Caco-2 (cell line): Measurements from ENCODE around the gene GPR142. TPM values are rescaled to one million over a fixed set of nuclear protein-coding genes. Genes with fewer than 3 reads are reported as not detected.

Source experiments
- BruUV-seq: library from RNA; stranded (reverse); fragments of 400-500 nt; replicated peaks from 2 replicates; lab custom pipeline; 2021; lab: Mats Ljungman, UMichigan
- CTCF ChIA-PET: fragments of 300-600 bp; sonication (Branson Sonifier 250); formaldehyde crosslinking; loops from one replicate; lab custom pipeline; 2022; ENCODE audit warnings: antibody characterized with exemption; lab: Charles Lee
- POLR2A ChIA-PET: fragments of 300-600 bp; sonication (Branson Sonifier 250); formaldehyde crosslinking; loops from one replicate; lab custom pipeline; 2022; ENCODE audit warnings: antibody characterized with exemption; lab: Charles Lee
- DNase-seq, 2 experiments: peaks; one replicate each; pipeline versions ENCODE4 v3.0.0 to v3.0.0-alpha.2; 2020 to 2022
- H3K27me3 ChIP-seq: replicated peaks from 2 replicates; pipeline ENCODE4 v1.6.0; 2011; ENCODE audit warnings: low read length; ENCODE audit not compliant: control insufficient read depth, insufficient read depth
- H3K36me3 ChIP-seq: 2 replicates; pipeline ENCODE4 v1.5.1; 2011; ENCODE audit warnings: low read length; ENCODE audit not compliant: control insufficient read depth, insufficient read depth
- H3K4me1 ChIP-seq: fragments of 250-450 bp; sonication (Bioruptor Pico); 2 replicates; pipeline ENCODE4 v1.5.1; 2020; ENCODE audit warnings: mild to moderate bottlenecking
- H3K4me3 ChIP-seq: 2 replicates; pipeline ENCODE4 v1.5.1; 2011; ENCODE audit warnings: low read depth, mild to moderate bottlenecking, control low read depth, low read length
- H3K9me3 ChIP-seq: fragments of 250-450 bp; sonication (Bioruptor Pico); 2 replicates; pipeline ENCODE4 v1.5.1; 2020; ENCODE audit warnings: mild to moderate bottlenecking, moderate library complexity
- H3K27ac Mint-ChIP-seq: one replicate; pipeline ENCODE4 v1.8.0; 2022; ENCODE audit warnings: mixed read lengths; ENCODE audit not compliant: unreplicated experiment
- H3K27me3 Mint-ChIP-seq: one replicate; pipeline ENCODE4 v1.8.0; 2022; ENCODE audit warnings: mixed read lengths; ENCODE audit not compliant: insufficient read depth, unreplicated experiment
- H3K36me3 Mint-ChIP-seq: one replicate; pipeline ENCODE4 v1.8.0; 2022; ENCODE audit warnings: mild to moderate bottlenecking, mixed read lengths; ENCODE audit not compliant: insufficient read depth, unreplicated experiment
- H3K4me1 Mint-ChIP-seq: one replicate; pipeline ENCODE4 v1.8.0; 2022; ENCODE audit warnings: low read depth, mixed read lengths; ENCODE audit not compliant: unreplicated experiment
- H3K4me3 Mint-ChIP-seq: one replicate; pipeline ENCODE4 v1.8.0; 2022; ENCODE audit warnings: mild to moderate bottlenecking, moderate library complexity, mixed read lengths; ENCODE audit not compliant: unreplicated experiment
- H3K9me3 Mint-ChIP-seq: one replicate; pipeline ENCODE4 v1.8.0; 2022; ENCODE audit warnings: mixed read lengths; ENCODE audit not compliant: unreplicated experiment
- intact Hi-C: fragments of 100-400 bp; cut with micrococcal nuclease; formaldehyde crosslinking; loops from one replicate; pipeline ENCODE4 v1.10.0; 2022; ENCODE audit not compliant: unreplicated experiment
- total RNA-seq: library from RNA; stranded (reverse); gene quantifications from 2 replicates; pipeline ENCODE4 v1.2.3, GENCODE V29; 2022
- TF ChIP-seq, protein P1 (sequence below), 2 experiments: fragments of 200-600 bp in 1 of 2; IDR thresholded peaks; 1 replicate in 1 of 2; 2 replicates in 1 of 2; pipeline versions ENCODE4 v1.5.1 to v1.8.0; 2011 to 2022; ENCODE audit warnings: antibody characterized with exemption in 1 of 2, control low read depth in 1 of 2, inconsistent platforms in 1 of 2, low read depth in 1 of 2, low read length in 1 of 2, mild to moderate bottlenecking in 1 of 2, moderate library complexity in 1 of 2; ENCODE audit not compliant: insufficient read depth in 1 of 2, severe bottlenecking in 1 of 2, unreplicated experiment in 1 of 2

Gene GPR142
- total RNA-seq, 1 experiment from 2014 or later, result not detected

DNA sequence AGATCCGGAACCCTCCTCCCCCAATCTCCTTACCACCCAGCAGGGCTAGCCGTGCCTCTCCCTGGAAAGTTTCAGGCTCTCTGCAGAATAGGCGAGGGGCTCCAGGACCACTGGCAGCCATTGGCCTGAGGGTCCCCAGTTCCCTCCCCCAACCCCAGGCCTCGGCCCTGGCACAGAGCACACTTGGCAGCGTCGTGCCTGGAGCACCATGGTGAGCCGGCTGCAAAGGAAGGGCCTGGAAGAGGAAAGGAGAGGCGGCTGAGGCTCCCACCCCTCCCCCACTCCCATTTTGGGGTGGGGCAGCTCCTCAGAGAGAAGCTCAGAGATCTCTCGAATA lies 5.3 kb upstream of the GPR142 start:
- Histone ChIP-seq H3K9me3 (no peaks in the 10 kb centered on the region), H3K4me3 (no peak overlapping the region), H3K27me3 (no peaks in the 10 kb centered on the region; the same call in 1 of the 2 replicates), H3K36me3 (no peaks in the 10 kb centered on the region), H3K4me1 (no peaks in the 10 kb centered on the region)
- H3K27ac Mint-ChIP-seq, result no peak overlapping the region
- POLR2A ChIA-PET, result no interaction called here
- H3K4me3 Mint-ChIP-seq, result no peak overlapping the region
- intact Hi-C loops, result loop anchor here (10.0 kb wide), 1 partner anchor 147 kb away; the partner anchor contains the start of gene TTYH2
- TF ChIP-seq, protein P1, sequence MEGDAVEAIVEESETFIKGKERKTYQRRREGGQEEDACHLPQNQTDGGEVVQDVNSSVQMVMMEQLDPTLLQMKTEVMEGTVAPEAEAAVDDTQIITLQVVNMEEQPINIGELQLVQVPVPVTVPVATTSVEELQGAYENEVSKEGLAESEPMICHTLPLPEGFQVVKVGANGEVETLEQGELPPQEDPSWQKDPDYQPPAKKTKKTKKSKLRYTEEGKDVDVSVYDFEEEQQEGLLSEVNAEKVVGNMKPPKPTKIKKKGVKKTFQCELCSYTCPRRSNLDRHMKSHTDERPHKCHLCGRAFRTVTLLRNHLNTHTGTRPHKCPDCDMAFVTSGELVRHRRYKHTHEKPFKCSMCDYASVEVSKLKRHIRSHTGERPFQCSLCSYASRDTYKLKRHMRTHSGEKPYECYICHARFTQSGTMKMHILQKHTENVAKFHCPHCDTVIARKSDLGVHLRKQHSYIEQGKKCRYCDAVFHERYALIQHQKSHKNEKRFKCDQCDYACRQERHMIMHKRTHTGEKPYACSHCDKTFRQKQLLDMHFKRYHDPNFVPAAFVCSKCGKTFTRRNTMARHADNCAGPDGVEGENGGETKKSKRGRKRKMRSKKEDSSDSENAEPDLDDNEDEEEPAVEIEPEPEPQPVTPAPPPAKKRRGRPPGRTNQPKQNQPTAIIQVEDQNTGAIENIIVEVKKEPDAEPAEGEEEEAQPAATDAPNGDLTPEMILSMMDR (IDR thresholded peaks at IDR 0.05; ENCODE audit: insufficient read depth in 1 of 2, low read depth in 1 of 2, low read length in 1 of 2, severe bottlenecking in 1 of 2, unreplicated experiment in 1 of 2), result no peak
- H3K4me1 Mint-ChIP-seq, result no peaks in the 10 kb centered on the region
- BruUV-seq, result no TSS peak
- DNase-seq, result no peak
- H3K27me3 Mint-ChIP-seq, result peaks cover 6% of the 10 kb centered on the region
- CTCF ChIA-PET, result interaction anchor here (1.2 to 1.9 kb wide), 4 partner anchors 10 to 61 kb away, joined by 3 to 11 read pairs (median 7); no protein-coding TSS in a partner anchor
- no peaks in the 10 kb centered on the region for H3K9me3 Mint-ChIP-seq
- H3K36me3 Mint-ChIP-seq, result no peaks in the 10 kb centered on the region

DNA sequence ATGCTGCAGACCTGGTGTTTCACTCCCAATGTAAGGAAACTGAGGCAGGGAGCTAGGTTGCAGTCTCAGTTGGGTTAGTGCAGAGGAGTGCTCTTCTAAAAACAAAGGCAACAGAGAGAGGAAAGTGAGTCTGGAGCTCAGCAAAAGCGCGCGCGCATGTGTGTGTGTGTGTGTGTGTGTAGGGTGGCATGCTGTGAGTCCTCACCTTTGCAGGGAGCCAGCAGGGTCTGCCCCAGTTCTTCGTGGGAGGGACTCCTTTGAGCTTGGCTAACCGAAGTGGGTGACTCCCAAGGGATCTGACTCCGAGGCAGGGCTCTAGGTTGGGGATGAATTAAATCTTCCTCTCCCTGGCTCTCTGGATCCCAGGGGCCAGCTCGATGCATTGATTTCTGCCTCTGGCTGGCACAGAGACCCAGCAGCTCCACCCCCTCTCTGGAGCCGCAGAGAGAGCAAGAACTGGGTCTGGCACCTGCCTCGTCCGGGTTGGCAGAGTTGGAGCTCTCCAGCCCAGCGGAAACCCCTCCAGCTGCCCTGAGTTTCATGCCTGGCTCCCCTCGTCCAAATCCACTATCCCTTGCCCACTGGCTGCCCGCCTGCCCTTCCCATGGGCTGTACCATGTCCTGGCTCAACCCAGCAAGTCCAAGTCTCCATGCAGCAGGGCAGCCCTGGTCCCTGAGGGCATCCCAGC lies 4.4 kb upstream of the GPR142 start:
- Mint-ChIP-seq H3K4me3 (no peak overlapping the region), H3K4me1 (no peaks in the 10 kb centered on the region), H3K27ac (no peak overlapping the region), H3K9me3 (no peaks in the 10 kb centered on the region), H3K27me3 (peaks cover 6% of the 10 kb centered on the region), H3K36me3 (no peaks in the 10 kb centered on the region)
- no peak for DNase-seq
- Histone ChIP-seq H3K4me3 (no peak overlapping the region), H3K36me3 (no peaks in the 10 kb centered on the region), H3K4me1 (no peaks in the 10 kb centered on the region), H3K27me3 (no peaks in the 10 kb centered on the region; the same call in 1 of the 2 replicates), H3K9me3 (no peaks in the 10 kb centered on the region)
- intact Hi-C loops, result loop anchor here (10.0 kb wide), 1 partner anchor 148 kb away; the partner anchor contains the start of gene TTYH2
- TF ChIP-seq, protein P1 (IDR thresholded peaks at IDR 0.05; ENCODE audit: insufficient read depth in 1 of 2, low read depth in 1 of 2, low read length in 1 of 2, severe bottlenecking in 1 of 2, unreplicated experiment in 1 of 2), result no peak
- ChIA-PET POLR2A (no interaction called here), CTCF (interaction anchor here (1.1 to 1.3 kb wide), 4 partner anchors 11 to 66 kb away, joined by 3 to 6 read pairs (median 4); no protein-coding TSS in a partner anchor)
- BruUV-seq, result no TSS peak

DNA sequence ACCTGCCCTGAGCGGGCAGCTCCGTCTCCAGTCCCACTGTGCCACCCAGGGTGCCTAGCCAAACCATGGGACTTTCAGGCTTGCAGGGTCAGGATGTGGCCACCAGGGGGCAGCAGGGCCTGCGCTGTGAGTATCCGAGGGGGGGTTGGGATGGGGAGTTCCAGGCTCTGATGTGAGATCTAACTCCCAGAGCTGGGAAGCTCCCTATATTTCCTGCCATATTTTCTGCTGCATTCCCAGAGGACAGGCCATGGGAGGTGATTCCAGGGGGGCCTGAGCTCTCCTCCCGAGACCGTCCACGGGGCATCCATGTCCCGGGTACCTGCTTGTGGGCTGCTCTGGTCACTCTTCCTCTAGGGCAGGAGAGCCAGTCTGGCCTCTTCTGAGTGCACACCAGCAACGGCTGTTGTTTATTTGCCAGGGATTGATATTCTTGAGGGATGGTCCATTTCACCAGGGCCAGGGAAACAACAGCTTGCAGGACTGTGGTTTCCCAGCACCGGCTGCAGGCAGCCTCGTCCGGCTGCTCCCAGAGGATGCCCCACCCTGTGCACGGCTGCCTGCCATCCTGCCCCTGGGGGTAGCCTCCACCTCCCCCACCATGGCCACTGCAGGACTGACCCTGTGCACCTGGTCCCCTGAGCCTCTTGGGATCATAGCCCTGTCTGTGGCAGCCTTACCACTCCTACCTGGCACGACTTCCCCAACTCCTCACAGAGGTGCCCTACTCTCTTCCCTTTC lies 1.2 kb downstream of the GPR142 start:
- Histone ChIP-seq H3K36me3 (no peaks in the 10 kb centered on the region), H3K27me3 (no peaks in the 10 kb centered on the region), H3K9me3 (no peaks in the 10 kb centered on the region), H3K4me1 (peaks cover 8% of the 10 kb centered on the region), H3K4me3 (no peak overlapping the region)
- ChIA-PET CTCF (interaction anchor here (0.6 to 3.6 kb wide), 18 partner anchors 9 to 871 kb away, joined by 3 to 33 read pairs (median 4); partner anchors contain the start of genes ATP5PD, KCTD2 and TTYH2), POLR2A (interaction anchor here (0.6 kb wide), 1 partner anchor 63 kb away, joined by 15 read pairs; no protein-coding TSS in a partner anchor)
- Mint-ChIP-seq H3K4me1 (peaks cover 5% of the 10 kb centered on the region), H3K36me3 (no peaks in the 10 kb centered on the region), H3K27me3 (no peaks in the 10 kb centered on the region), H3K4me3 (no peak overlapping the region), H3K27ac (no peak overlapping the region), H3K9me3 (no peaks in the 10 kb centered on the region)
- intact Hi-C loops, result loop anchor here (1.0 to 10.0 kb wide), 4 partner anchors 89 to 164 kb away; partner anchors contain the start of genes CD300LB and TTYH2
- no TSS peak for BruUV-seq
- peak; percentile 72 to 75 for DNase-seq
- TF ChIP-seq, protein P1 (IDR thresholded peaks at IDR 0.05; ENCODE audit: insufficient read depth in 1 of 2, low read depth in 1 of 2, low read length in 1 of 2, severe bottlenecking in 1 of 2, unreplicated experiment in 1 of 2), result peak; percentile 88 to 97
